ENCODE results near the gene GRID1. TPM values are rescaled to one million over a fixed set of nuclear protein-coding genes. Genes with fewer than 3 reads are reported as not detected.

The GRID1 gene
- total RNA-seq, 1 experiment from 2014 or later, result not detected

DNA sequence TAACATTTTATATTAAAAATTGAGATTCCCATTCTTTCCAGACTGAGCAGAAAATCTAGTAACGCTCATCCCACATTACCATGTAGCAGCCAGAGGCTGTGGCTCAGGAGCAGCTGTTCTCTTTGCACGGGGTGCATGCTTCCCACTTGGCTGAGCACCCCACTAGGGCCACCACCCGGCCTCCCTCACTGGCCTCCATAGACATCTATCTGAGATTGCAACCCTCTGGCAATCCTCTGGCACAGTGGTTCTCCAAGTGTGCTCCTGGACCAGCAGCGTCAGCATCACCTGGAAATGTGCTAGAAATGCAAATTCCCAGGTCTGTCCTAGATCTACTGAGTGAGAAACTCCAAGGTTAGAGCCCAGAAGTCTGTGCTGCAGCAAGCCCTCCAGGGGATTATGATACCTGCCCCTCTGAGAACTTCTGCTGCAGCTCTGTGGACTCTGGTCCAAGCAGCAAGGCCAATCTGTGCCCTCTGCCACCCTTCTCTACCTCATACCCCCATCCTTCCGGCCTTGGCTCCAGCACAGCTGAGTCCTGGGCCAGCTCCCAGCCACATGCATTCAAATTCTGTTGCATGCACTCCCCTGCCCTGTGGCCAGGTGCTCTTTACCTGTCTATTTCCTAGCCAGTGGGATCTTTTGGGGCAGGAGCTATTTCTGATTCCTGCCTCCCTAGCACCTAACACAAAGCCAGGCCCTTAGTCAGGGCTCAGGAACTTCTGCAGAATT is 301.5 kb downstream of the GRID1 start:
- no peak overlapping the region for H3K27ac ChIP-seq
- H4K20me1 ChIP-seq (ENCODE audit: insufficient read depth), result no peaks in the 10 kb centered on the region
- H3K4me3 ChIP-seq, result no peak overlapping the region
- H3K79me2 ChIP-seq (ENCODE audit: low read depth), result no peaks in the 10 kb centered on the region
- no peak for TF ChIP-seq EZH2 (IDR thresholded peaks at IDR 0.05; ENCODE audit: low read depth)
- no peak for TF ChIP-seq CTCF (conservative IDR thresholded peaks at IDR 0.05)
- H3K27me3 ChIP-seq (ENCODE audit: insufficient read depth, low read depth), result peaks cover 7% of the 10 kb centered on the region; the same call in 1 of the 2 replicates
- no peaks in the 10 kb centered on the region for H3K9me3 ChIP-seq (ENCODE audit: insufficient read depth, low read depth)
- H3K4me1 ChIP-seq (replicated peaks; ENCODE audit: insufficient read depth), result no peaks in the 10 kb centered on the region
- no peaks in the 10 kb centered on the region for H3K9me2 ChIP-seq (ENCODE audit: insufficient read depth)
- POLR2A ChIA-PET (ENCODE audit: unreplicated experiment), result no interaction called here
- no TSS peak for BruUV-seq (replicated peaks)
- no peaks in the 10 kb centered on the region for H3F3A ChIP-seq (ENCODE audit: insufficient read depth, low read depth)
- no peak overlapping the region for H3K4me2 ChIP-seq
- H2AFZ ChIP-seq, result no peak overlapping the region
- intact Hi-C loops (cut with micrococcal nuclease; ENCODE audit: unreplicated experiment), result no loop called here
- no peaks in the 10 kb centered on the region for H3K36me3 ChIP-seq (ENCODE audit: low read depth)
- CTCF ChIA-PET, result no interaction called here
- no peak for DNase-seq

- ChIA-PET CTCF (no interaction called here), POLR2A (ENCODE audit: unreplicated experiment) (no interaction called here)
- intact Hi-C loops (cut with micrococcal nuclease; ENCODE audit: unreplicated experiment), result no loop called here
- H2AFZ ChIP-seq, result no peak overlapping the region
- DNase-seq, result no peak
- H4K20me1 ChIP-seq (ENCODE audit: insufficient read depth), result no peaks in the 10 kb centered on the region
- no peak overlapping the region for H3K27ac ChIP-seq
- H3K9me3 ChIP-seq (ENCODE audit: insufficient read depth, low read depth), result no peaks in the 10 kb centered on the region
- H3K36me3 ChIP-seq (ENCODE audit: low read depth), result no peaks in the 10 kb centered on the region
- peaks cover 7% of the 10 kb centered on the region; the same call in 1 of the 2 replicates for H3K27me3 ChIP-seq (ENCODE audit: insufficient read depth, low read depth)
- H3F3A ChIP-seq (ENCODE audit: insufficient read depth, low read depth), result no peaks in the 10 kb centered on the region
- no peak overlapping the region for H3K4me2 ChIP-seq
- BruUV-seq (replicated peaks), result no TSS peak
- no peak overlapping the region for H3K4me3 ChIP-seq
- H3K4me1 ChIP-seq (replicated peaks; ENCODE audit: insufficient read depth), result no peaks in the 10 kb centered on the region
- H3K9me2 ChIP-seq (ENCODE audit: insufficient read depth), result no peaks in the 10 kb centered on the region
- no peak for TF ChIP-seq EZH2 (IDR thresholded peaks at IDR 0.05; ENCODE audit: low read depth)
- TF ChIP-seq CTCF (conservative IDR thresholded peaks at IDR 0.05), result no peak
- no peaks in the 10 kb centered on the region for H3K79me2 ChIP-seq (ENCODE audit: low read depth)
These were observed 302.4 kb downstream of the GRID1 start for GRCh38 chr10:86064219-86064618.

DNA sequence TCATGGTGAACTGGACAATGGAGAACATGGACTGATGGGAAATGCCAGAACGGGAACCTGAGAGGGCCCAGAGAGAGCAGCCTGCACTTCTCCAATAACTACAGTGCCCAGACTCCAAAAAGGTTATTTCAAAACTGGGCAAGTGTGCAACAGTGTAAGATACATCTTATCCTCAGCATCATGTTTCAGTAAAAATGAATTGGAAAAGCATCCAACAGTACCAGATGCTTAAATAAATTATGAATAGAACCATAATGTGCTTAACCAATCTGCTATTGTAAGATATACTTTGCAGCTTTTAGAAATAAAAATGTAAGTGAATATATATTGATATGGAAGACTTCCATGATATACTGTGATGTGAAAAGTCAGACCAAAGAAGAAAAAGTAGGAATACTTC is 303.3 kb downstream of the GRID1 start:
- Histone ChIP-seq H3K27ac (no peak overlapping the region), H3K36me3 (ENCODE audit: low read depth) (no peaks in the 10 kb centered on the region), H3K4me1 (replicated peaks; ENCODE audit: insufficient read depth) (no peaks in the 10 kb centered on the region), H4K20me1 (ENCODE audit: insufficient read depth) (no peaks in the 10 kb centered on the region), H3K9me3 (ENCODE audit: insufficient read depth, low read depth) (no peaks in the 10 kb centered on the region), H3K9me2 (ENCODE audit: insufficient read depth) (no peaks in the 10 kb centered on the region), H3K27me3 (ENCODE audit: insufficient read depth, low read depth) (peaks cover 3% of the 10 kb centered on the region; the same call in 1 of the 2 replicates), H3K79me2 (ENCODE audit: low read depth) (no peaks in the 10 kb centered on the region), H3K4me2 (no peak overlapping the region), H3K4me3 (no peak overlapping the region), H3F3A (ENCODE audit: insufficient read depth, low read depth) (no peaks in the 10 kb centered on the region), H2AFZ (no peak overlapping the region)
- no peak for DNase-seq
- TF ChIP-seq CTCF (conservative IDR thresholded peaks at IDR 0.05) (no peak), EZH2 (IDR thresholded peaks at IDR 0.05; ENCODE audit: low read depth) (no peak)
- ChIA-PET POLR2A (ENCODE audit: unreplicated experiment) (no interaction called here), CTCF (no interaction called here)
- no TSS peak for BruUV-seq (replicated peaks)
- intact Hi-C loops (cut with micrococcal nuclease; ENCODE audit: unreplicated experiment), result no loop called here
